ENCODE data around the gene GNAT1. TPM values are rescaled to one million over a fixed set of nuclear protein-coding genes. Genes with fewer than 3 reads are reported as not detected.
A peak's percentile ranks its signal among the peaks of the same experiment; 100 is the strongest.
"Not testable (repeated sequence)": the region's sequence is repeated elsewhere in the genome, so short reads cannot be mapped to it uniquely, and the experiment has no call there.

Gene GNAT1
- total RNA-seq, 1 donor from 2014 or later: not detected

DNA sequence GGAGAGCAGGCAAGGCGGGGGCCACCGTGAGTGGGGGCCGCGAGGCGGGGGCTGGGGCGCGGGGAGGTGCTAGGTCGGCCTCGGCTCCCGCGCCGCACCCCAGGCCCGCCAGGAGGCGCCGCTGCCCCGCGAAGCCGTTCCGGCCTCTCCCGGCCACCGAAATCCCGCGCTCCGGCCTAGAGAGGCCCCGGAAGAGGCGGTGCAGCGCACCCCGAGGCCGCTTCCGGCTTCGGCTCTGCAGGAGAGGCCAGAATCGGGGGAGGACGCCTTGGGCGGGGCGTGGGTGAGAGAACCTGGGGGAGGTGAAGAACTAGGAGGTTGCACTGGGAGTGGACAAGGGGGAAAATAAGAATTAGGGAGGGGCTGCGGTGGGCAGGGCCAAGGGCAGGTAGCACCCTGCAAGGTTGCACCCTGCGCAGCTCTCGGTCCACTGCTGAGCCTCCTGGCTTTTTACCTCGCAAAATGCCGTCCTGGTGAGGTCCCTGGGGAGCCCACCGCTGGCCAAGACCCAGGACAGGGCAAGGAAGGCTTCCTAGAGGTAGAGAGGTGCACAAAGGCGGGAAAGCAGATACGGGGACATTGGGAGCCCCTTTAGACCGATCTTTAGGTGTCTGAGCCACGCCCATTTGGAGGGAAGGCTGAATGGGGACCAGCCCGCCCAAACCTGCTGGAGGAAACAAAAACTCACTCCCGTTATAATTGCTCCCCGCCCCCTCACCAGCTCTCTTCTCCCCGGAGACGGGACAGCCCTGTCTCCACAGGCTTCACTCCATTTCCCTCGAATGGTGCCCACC lies 36.2 kb downstream of the GNAT1 start:
- Histone ChIP-seq H3K27me3 (no peaks in the 10 kb centered on the region), H3K4me3 (peak overlapping the region; percentile 77), H3K27ac (peak overlapping the region; percentile 84), H3K4me1 (peaks cover 20% of the 10 kb centered on the region), H3K36me3 (no peaks in the 10 kb centered on the region), H3K9me3 (no peaks in the 10 kb centered on the region)
- intact Hi-C loops (cut with DNase I): loop anchor here (5.0 kb wide), 2 partner anchors 35 to 45 kb away; partner anchors contain the start of gene GNAT1
- DNase-seq (peak; percentile 98), ATAC-seq (peak; percentile 93)
- TF ChIP-seq, protein P1, sequence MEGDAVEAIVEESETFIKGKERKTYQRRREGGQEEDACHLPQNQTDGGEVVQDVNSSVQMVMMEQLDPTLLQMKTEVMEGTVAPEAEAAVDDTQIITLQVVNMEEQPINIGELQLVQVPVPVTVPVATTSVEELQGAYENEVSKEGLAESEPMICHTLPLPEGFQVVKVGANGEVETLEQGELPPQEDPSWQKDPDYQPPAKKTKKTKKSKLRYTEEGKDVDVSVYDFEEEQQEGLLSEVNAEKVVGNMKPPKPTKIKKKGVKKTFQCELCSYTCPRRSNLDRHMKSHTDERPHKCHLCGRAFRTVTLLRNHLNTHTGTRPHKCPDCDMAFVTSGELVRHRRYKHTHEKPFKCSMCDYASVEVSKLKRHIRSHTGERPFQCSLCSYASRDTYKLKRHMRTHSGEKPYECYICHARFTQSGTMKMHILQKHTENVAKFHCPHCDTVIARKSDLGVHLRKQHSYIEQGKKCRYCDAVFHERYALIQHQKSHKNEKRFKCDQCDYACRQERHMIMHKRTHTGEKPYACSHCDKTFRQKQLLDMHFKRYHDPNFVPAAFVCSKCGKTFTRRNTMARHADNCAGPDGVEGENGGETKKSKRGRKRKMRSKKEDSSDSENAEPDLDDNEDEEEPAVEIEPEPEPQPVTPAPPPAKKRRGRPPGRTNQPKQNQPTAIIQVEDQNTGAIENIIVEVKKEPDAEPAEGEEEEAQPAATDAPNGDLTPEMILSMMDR (IDR thresholded peaks at IDR 0.05): peak; percentile 88

DNA sequence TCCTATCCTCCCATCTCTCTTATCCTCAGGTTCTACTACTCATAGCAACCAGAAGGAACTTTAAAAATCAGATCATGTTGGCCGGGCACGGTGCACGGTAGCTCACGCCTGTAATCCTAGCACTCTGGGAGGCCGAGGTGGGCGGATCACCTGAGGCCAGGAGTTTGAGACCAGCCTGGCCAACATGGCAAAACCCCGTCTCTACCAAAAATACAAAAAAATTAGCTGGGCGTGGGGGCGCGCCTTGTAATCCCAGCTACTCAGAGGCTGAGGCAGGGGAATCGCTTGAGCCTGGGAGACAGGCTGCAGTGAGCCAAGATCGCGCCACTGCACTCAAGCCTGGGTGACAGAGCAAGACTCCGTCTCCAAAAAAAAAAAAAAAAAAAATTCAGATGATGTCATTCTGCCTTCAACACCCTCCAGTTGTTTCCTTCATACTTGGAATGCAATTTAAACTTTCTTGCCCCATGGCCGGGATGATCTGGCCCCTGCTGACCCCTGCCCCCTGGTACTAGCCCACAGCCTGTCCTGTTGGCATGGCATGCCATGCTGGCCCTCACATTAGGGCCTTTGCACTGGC lies 36.9 kb downstream of the GNAT1 start:
- not testable (repeated sequence) for H3K36me3 ChIP-seq, ATAC-seq, H3K9me3 ChIP-seq, DNase-seq, H3K27me3 ChIP-seq
- Histone ChIP-seq H3K4me3 (peak overlapping the region; percentile 77), H3K27ac (peak overlapping the region; percentile 84), H3K4me1 (peaks cover 20% of the 10 kb centered on the region)
- intact Hi-C loops (cut with DNase I): loop anchor here (5.0 kb wide), 2 partner anchors 36 to 44 kb away; partner anchors contain the start of gene GNAT1

DNA sequence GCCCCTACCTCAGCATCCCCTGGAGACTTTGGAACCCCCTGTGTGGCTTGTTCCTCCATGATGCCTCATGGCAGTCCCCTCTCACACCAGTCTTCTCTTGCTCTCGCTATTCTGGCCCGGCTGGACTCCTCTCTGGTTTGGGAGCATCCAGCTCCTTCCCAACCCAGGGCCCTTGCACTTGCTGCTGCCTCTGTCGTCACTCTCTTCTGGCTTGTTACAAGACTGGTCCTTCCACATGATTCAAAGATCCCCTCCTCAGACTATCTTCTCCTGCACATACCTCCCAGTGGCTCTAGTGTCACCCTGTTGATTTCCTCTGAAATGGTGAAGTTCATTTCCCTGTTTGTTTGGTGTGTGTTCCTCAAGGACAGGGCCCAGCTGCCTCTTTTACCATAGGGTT lies 38.1 kb downstream of the GNAT1 start:
- no peak overlapping the region for H3K4me3 ChIP-seq

DNA sequence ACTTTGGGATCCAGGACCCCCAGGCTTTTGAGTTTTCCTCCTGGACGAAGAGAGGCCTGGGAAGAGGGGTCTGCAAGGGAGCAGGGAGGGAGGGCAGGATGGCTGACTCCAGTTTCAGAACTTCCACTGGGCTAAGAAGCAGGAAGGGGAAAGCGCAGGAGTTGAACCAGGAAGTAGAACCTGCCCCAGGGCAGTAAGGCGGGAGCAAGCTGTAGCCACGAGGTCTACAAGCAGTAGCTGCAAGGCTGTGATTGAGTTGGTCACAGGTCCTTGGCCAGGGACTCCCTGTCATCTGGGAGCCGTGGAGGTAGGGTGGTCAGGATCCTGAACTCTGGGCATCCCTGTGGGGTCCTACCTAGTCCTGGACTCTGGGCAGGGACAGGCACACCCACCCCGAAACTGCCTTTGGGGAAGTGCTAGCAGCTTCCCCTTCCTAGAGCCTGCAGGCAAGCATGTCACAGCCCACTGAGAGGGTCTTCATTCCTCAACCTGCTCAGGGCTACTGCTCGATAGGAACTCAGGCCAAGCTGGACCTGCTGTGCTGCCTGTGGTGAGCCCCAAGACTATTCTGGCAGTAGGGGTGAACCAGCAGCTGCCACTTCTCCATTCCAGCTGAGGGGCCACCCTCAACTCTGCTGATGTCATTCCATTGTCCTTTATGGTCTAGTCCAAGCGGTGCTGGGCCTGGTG lies 38.8 kb downstream of the GNAT1 start:
- Histone ChIP-seq H3K9me3 (no peaks in the 10 kb centered on the region), H3K4me1 (peaks cover 29% of the 10 kb centered on the region), H3K36me3 (no peaks in the 10 kb centered on the region), H3K27me3 (no peaks in the 10 kb centered on the region), H3K27ac (peak overlapping the region; percentile 32), H3K4me3 (no peak overlapping the region)
- intact Hi-C loops (cut with DNase I): no loop called here
- TF ChIP-seq, protein P1 (IDR thresholded peaks at IDR 0.05): no peak
- DNase-seq: no peak
- no peak for ATAC-seq

More for the DNA sequence above, 38.1 kb downstream of the GNAT1 start:
- Histone ChIP-seq H3K9me3 (no peaks in the 10 kb centered on the region), H3K4me1 (peaks cover 22% of the 10 kb centered on the region), H3K36me3 (no peaks in the 10 kb centered on the region), H3K27ac (peak overlapping the region; percentile 32), H3K27me3 (no peaks in the 10 kb centered on the region)
- TF ChIP-seq, protein P1 (IDR thresholded peaks at IDR 0.05): no peak
- intact Hi-C loops (cut with DNase I): loop anchor here (5.0 kb wide), 2 partner anchors 37 to 43 kb away; partner anchors contain the start of gene GNAT1
- ATAC-seq: no peak
- no peak for DNase-seq

DNA sequence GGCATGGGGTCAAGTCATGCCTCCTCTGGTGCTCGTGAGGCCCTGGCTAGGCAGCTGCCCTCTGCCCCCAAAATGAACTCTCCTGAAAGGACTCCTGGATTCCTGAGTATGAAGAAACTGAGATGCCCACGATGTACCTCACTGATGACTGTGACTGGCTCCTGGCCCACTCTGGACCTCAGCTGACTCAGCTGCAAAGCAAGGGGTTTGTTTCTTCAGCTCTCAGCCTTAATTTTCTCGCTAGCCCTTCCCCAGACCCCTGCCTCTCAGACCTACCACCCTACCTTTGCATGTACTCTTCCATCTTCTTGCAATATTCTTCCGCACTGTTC lies 39.4 kb downstream of the GNAT1 start:
- TF ChIP-seq, protein P1 (IDR thresholded peaks at IDR 0.05): no peak
- Histone ChIP-seq H3K27ac (peak overlapping the region; percentile 32), H3K4me1 (peaks cover 31% of the 10 kb centered on the region), H3K27me3 (no peaks in the 10 kb centered on the region), H3K36me3 (no peaks in the 10 kb centered on the region), H3K9me3 (no peaks in the 10 kb centered on the region), H3K4me3 (no peak overlapping the region)
- no peak for DNase-seq
- no peak for ATAC-seq
- intact Hi-C loops (cut with DNase I): no loop called here

DNA sequence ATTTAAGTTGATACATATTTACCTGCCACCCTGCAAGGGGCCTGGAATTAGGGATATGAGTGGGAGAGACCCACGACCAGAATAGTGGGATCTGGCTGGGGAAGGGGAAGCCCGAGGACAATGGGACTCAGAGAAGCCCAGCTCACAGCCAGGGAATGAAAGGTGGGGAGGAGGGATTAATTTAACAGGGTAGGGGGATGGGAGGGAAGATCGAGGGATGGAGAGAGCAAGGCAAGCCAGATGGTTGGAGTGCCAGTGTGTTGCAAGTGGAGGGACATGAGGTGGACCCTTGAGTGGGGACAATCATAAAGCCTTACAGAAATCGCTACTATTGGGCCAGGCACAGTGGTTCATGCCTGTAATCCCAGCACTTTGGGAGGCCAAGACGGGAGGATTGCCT lies 40.2 kb downstream of the GNAT1 start:
- intact Hi-C loops (cut with DNase I): no loop called here
- no peaks in the 10 kb centered on the region for H3K9me3 ChIP-seq
- H3K27ac ChIP-seq: no peak overlapping the region
- ATAC-seq (no peak), DNase-seq (no peak)
- H3K4me1 ChIP-seq: peaks cover 26% of the 10 kb centered on the region
- TF ChIP-seq, protein P1 (IDR thresholded peaks at IDR 0.05): no peak
- H3K36me3 ChIP-seq: no peaks in the 10 kb centered on the region
- no peaks in the 10 kb centered on the region for H3K27me3 ChIP-seq
- no peak overlapping the region for H3K4me3 ChIP-seq

Measured in upper lobe of right lung (tissue), 1 donor.